Gastrocnemius medialis (tissue), 4 donors: ENCODE data around the gene TCF12. TPM values are rescaled to one million over a fixed set of nuclear protein-coding genes. Genes with fewer than 3 reads are reported as not detected.

Experiments
- ATAC-seq, 2 donors: fragments of 150-250 bp; one replicate each; pipeline ENCODE4 v1.9.1; 2016
- DNase-seq, 2 donors: peaks; one replicate each; pipeline ENCODE4 v3.0.0-alpha.2; 2019
- H3K27ac ChIP-seq, 4 donors: fragments of 200-600 bp; sonication (generic); 1 replicate in 1 of 4; 2 replicates in 3 of 4; pipeline ENCODE4 v1.5.1; 2016 to 2018; ENCODE audit warnings: mild to moderate bottlenecking in 2 of 4, moderate library complexity in 1 of 4
- H3K27me3 ChIP-seq, 3 donors: fragments of 200-600 bp; sonication (generic) in 2 of 3; 1 replicate in 1 of 3; 2 replicates in 2 of 3; pipeline versions ENCODE4 v1.5.1 to v1.6.0; 2016 to 2019; ENCODE audit warnings: mild to moderate bottlenecking in 1 of 3, moderate library complexity in 1 of 3
- H3K36me3 ChIP-seq, 2 donors: fragments of 200-600 bp; sonication (generic) in 1 of 2; one replicate each; pipeline ENCODE4 v1.5.1; 2017 to 2018
- H3K4me1 ChIP-seq, 2 donors: fragments of 200-600 bp; sonication (generic) in 1 of 2; one replicate each; pipeline ENCODE4 v1.5.1; 2016 to 2017; ENCODE audit warnings: mild to moderate bottlenecking in 2 of 2
- H3K4me3 ChIP-seq, 4 donors: fragments of 200-600 bp; sonication (generic) in 3 of 4; 1 replicate in 1 of 4; 2 replicates in 3 of 4; pipeline ENCODE4 v1.5.1; 2016 to 2019; ENCODE audit warnings: mild to moderate bottlenecking in 2 of 4
- H3K9me3 ChIP-seq, 3 donors: fragments of 200-600 bp; sonication (generic) in 2 of 3; 1 replicate in 1 of 3; 2 replicates in 2 of 3; pipeline ENCODE4 v1.5.1; 2016 to 2019
- POLR2A ChIP-seq, 2 donors: fragments of 450-650 bp; IDR thresholded peaks; one replicate each; pipeline ENCODE4 v1.6.1; 2017; ENCODE audit warnings: antibody characterized with exemption in 2 of 2, mild to moderate bottlenecking in 2 of 2, moderate library complexity in 2 of 2
- in situ Hi-C, 4 donors: fragments of 200-750 bp; cut with MboI; loops; one replicate each; pipeline versions ENCODE4 v1.15.0 to v1.8.0; 2017; ENCODE audit warnings: low sequenced_read_pairs in 4 of 4
- intact Hi-C: fragments of 100-400 bp; cut with DNase I; formaldehyde crosslinking; loops from one replicate; pipeline ENCODE4 v1.15.1; 2023; ENCODE audit warnings: low total_unique reads
- total RNA-seq, 4 donors: library from RNA; depleted of rRNA; stranded (reverse); fragments of >200 nt; gene quantifications; one replicate each; pipeline versions ENCODE4 v1.1.0 to v1.2.3, GENCODE V29; 2016
- TF ChIP-seq, protein P1 (sequence below), 5 experiments: fragments of 450-650 bp in 3 of 5; fragments of 200-600 bp in 2 of 5; sonication (generic) in 2 of 5; IDR thresholded peaks in 4 of 5; conservative IDR thresholded peaks in 1 of 5; 1 replicate in 4 of 5; 2 replicates in 1 of 5; pipeline ENCODE4 v1.5.1; 2016 to 2019; ENCODE audit warnings: antibody characterized with exemption in 5 of 5, mild to moderate bottlenecking in 3 of 5, moderate library complexity in 3 of 5

Gene TCF12
- total RNA-seq, 4 donors from 2014 or later = 34.9 to 63.0 (median 51.4) TPM

- intact Hi-C loops = no loop called here
- H3K36me3 ChIP-seq = no peaks in the 10 kb centered on the region
- no peak overlapping the region for H3K4me3 ChIP-seq
- no peak overlapping the region for H3K27ac ChIP-seq
- no peak for TF ChIP-seq POLR2A (IDR thresholded peaks at IDR 0.05)
- TF ChIP-seq, protein P1, sequence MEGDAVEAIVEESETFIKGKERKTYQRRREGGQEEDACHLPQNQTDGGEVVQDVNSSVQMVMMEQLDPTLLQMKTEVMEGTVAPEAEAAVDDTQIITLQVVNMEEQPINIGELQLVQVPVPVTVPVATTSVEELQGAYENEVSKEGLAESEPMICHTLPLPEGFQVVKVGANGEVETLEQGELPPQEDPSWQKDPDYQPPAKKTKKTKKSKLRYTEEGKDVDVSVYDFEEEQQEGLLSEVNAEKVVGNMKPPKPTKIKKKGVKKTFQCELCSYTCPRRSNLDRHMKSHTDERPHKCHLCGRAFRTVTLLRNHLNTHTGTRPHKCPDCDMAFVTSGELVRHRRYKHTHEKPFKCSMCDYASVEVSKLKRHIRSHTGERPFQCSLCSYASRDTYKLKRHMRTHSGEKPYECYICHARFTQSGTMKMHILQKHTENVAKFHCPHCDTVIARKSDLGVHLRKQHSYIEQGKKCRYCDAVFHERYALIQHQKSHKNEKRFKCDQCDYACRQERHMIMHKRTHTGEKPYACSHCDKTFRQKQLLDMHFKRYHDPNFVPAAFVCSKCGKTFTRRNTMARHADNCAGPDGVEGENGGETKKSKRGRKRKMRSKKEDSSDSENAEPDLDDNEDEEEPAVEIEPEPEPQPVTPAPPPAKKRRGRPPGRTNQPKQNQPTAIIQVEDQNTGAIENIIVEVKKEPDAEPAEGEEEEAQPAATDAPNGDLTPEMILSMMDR (IDR thresholded peaks at IDR 0.05 in 4 of 5, conservative IDR thresholded peaks at IDR 0.05 in 1 of 5) = no peak
- in situ Hi-C loops = loop anchor here (25.0 kb wide), 2 partner anchors 231 to 406 kb away; no protein-coding TSS in a partner anchor
- no peak for DNase-seq
- H3K27me3 ChIP-seq = no peaks in the 10 kb centered on the region
- ATAC-seq = no peak
- H3K4me1 ChIP-seq = no peaks in the 10 kb centered on the region
- H3K9me3 ChIP-seq = no peaks in the 10 kb centered on the region
These were observed 11.7 kb upstream of the TCF12 start for GRCh38 chr15:56906766-56907165.

DNA sequence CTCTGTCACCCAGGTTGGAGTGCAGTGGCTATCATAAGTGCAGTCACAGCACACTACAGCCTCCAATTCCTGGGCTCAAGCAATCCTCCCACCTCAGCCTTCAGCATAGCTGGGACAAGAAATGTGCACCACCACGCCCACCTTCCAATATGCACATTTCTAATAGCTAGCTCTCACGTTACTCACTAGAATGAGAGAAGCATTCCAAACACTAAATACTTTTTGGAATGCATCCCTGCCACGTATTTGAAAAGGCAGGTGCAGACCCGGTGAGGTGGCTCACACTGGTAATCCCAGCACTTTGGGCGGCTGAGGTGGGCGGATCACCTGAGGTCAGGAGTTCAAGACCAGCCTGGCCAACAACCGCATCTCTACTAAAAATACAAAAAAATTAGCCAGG, 7.6 kb upstream of the TCF12 start:
- intact Hi-C loops (no loop called here), in situ Hi-C loops (loop anchor here (25.0 kb wide), 2 partner anchors 226 to 402 kb away; no protein-coding TSS in a partner anchor)
- H3K4me3 ChIP-seq = no peak overlapping the region
- H3K9me3 ChIP-seq = no peaks in the 10 kb centered on the region
- no peaks in the 10 kb centered on the region for H3K36me3 ChIP-seq
- H3K27ac ChIP-seq = no peak overlapping the region
- no peaks in the 10 kb centered on the region for H3K4me1 ChIP-seq
- no peak for ATAC-seq
- TF ChIP-seq, protein P1 (IDR thresholded peaks at IDR 0.05 in 4 of 5, conservative IDR thresholded peaks at IDR 0.05 in 1 of 5) = no peak
- no peak for TF ChIP-seq POLR2A (IDR thresholded peaks at IDR 0.05)
- H3K27me3 ChIP-seq = no peaks in the 10 kb centered on the region
- no peak for DNase-seq

- no peak overlapping the region for H3K27ac ChIP-seq
- ATAC-seq (no peak), DNase-seq (no peak)
- peaks cover 12 to 15% of the 10 kb centered on the region in 2 donors for H3K4me1 ChIP-seq
- H3K27me3 ChIP-seq = no peaks in the 10 kb centered on the region
- intact Hi-C loops = no loop called here
- no peaks in the 10 kb centered on the region for H3K9me3 ChIP-seq
- in situ Hi-C loops = loop anchor here (25.0 kb wide), 2 partner anchors 224 to 399 kb away; no protein-coding TSS in a partner anchor
- no peak for TF ChIP-seq POLR2A (IDR thresholded peaks at IDR 0.05)
- TF ChIP-seq, protein P1 (IDR thresholded peaks at IDR 0.05 in 4 of 5, conservative IDR thresholded peaks at IDR 0.05 in 1 of 5) = no peak
- no peaks in the 10 kb centered on the region for H3K36me3 ChIP-seq
- no peak overlapping the region for H3K4me3 ChIP-seq
These were observed 5.2 kb upstream of the TCF12 start for GRCh38 chr15:56913241-56913640.

DNA sequence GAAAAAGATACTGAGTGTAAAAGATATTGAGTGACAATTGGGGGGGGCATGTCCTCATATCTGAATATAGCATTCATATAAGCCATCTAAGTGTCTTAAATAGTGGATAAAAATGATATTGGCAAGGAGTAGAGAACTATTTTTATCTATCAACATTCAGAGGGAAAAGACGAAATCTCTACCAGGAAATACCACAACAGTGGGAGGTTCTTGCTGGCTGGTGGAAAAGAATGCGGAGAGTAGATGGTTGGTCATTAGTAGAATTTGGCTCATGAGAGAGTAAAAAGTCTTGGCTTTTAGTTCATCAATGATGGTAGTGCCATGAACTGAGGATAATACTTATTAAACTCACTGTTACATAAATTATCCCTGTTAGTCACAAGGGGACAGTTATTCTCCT, 4.8 kb upstream of the TCF12 start:
- no peaks in the 10 kb centered on the region for H3K36me3 ChIP-seq
- H3K27ac ChIP-seq = no peak overlapping the region
- in situ Hi-C loops (loop anchor here (25.0 kb wide), 2 partner anchors 224 to 399 kb away; no protein-coding TSS in a partner anchor), intact Hi-C loops (no loop called here)
- H3K4me1 ChIP-seq = peaks cover 12 to 15% of the 10 kb centered on the region in 2 donors
- no peak for DNase-seq
- ATAC-seq = no peak
- no peak overlapping the region for H3K4me3 ChIP-seq
- H3K9me3 ChIP-seq = no peaks in the 10 kb centered on the region
- TF ChIP-seq, protein P1 (IDR thresholded peaks at IDR 0.05 in 4 of 5, conservative IDR thresholded peaks at IDR 0.05 in 1 of 5) = no peak
- TF ChIP-seq POLR2A (IDR thresholded peaks at IDR 0.05) = no peak
- no peaks in the 10 kb centered on the region for H3K27me3 ChIP-seq

DNA sequence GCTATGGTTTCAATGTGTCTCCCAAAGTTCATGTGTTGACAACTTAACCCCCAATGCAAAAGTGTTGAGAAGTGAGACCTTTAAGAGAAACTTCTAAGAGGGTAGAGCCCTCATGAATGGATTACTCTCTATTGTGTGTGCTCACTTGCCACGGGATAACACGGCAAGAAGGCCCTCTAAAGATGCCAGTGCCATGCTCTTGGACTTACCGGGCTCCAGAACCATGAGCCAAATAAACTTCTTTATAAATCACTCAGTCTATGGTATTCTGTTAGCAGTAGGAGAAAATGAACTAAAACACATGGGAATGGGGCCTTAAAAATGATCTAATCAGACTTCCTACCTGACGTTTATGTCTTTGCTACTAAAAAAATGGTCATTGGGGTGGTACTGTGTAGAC, 2.6 kb upstream of the TCF12 start:
- H3K27me3 ChIP-seq = no peaks in the 10 kb centered on the region
- TF ChIP-seq POLR2A (IDR thresholded peaks at IDR 0.05) = no peak
- TF ChIP-seq, protein P1 (IDR thresholded peaks at IDR 0.05 in 4 of 5, conservative IDR thresholded peaks at IDR 0.05 in 1 of 5) = no peak
- no peaks in the 10 kb centered on the region for H3K36me3 ChIP-seq
- no peak overlapping the region for H3K27ac ChIP-seq
- no peak for ATAC-seq
- H3K9me3 ChIP-seq = no peaks in the 10 kb centered on the region
- DNase-seq = no peak
- no peak overlapping the region for H3K4me3 ChIP-seq
- peaks cover 23 to 27% of the 10 kb centered on the region in 2 donors for H3K4me1 ChIP-seq
- intact Hi-C loops (loop anchor here (5.0 kb wide), 1 partner anchor 301 kb away; no protein-coding TSS in a partner anchor), in situ Hi-C loops (loop anchor here (25.0 kb wide), 2 partner anchors 221 to 396 kb away; no protein-coding TSS in a partner anchor)
